ENCODE results near the gene IFNGR1. TPM values are rescaled to one million over a fixed set of nuclear protein-coding genes. Genes with fewer than 3 reads are reported as not detected.
"Not testable (repeated sequence)": the region's sequence is repeated elsewhere in the genome, so short reads cannot be mapped to it uniquely, and the experiment has no call there.

The IFNGR1 gene
- total RNA-seq, 1 donor from 2014 or later = 34.0 TPM

DNA sequence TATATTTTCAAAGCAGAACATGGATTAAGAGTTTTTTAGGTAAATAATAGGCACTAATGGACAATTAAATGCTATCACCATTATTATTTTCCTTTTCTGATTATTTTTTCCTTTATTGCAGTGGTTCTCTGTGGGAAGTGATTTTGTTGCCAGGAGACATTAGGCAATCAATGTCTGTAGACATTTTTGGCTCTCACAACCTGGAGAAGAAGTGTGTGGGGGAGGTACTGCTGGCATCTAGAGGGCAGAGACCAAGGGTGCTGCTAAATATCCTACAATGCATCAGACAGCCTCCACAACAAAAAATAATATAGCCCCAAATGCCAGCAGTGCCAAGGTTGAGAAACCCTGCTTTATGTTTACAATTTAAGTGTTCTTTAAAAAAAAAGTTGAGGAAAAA lies 8.3 kb downstream of the IFNGR1 start:
- Histone ChIP-seq H3K4me2 (no peak overlapping the region), H3K79me2 (ENCODE audit: low read depth) (peaks cover 81% of the 10 kb centered on the region), H3K9ac (no peak overlapping the region), H3K4me1 (no peaks in the 10 kb centered on the region), H3K4me3 (no peak overlapping the region), H3K27ac (no peak overlapping the region), H3K36me3 (peaks cover 7% of the 10 kb centered on the region), H4K20me1 (ENCODE audit: low read depth) (no peaks in the 10 kb centered on the region), H3K27me3 (no peaks in the 10 kb centered on the region), H2AFZ (replicated peaks) (no peak overlapping the region), H3K9me3 (ENCODE audit: low read depth) (no peaks in the 10 kb centered on the region), H3F3A (ENCODE audit: low read depth) (no peaks in the 10 kb centered on the region)
- no peak for TF ChIP-seq EZH2phosphoT487 (IDR thresholded peaks at IDR 0.05)
- TF ChIP-seq, protein P1, sequence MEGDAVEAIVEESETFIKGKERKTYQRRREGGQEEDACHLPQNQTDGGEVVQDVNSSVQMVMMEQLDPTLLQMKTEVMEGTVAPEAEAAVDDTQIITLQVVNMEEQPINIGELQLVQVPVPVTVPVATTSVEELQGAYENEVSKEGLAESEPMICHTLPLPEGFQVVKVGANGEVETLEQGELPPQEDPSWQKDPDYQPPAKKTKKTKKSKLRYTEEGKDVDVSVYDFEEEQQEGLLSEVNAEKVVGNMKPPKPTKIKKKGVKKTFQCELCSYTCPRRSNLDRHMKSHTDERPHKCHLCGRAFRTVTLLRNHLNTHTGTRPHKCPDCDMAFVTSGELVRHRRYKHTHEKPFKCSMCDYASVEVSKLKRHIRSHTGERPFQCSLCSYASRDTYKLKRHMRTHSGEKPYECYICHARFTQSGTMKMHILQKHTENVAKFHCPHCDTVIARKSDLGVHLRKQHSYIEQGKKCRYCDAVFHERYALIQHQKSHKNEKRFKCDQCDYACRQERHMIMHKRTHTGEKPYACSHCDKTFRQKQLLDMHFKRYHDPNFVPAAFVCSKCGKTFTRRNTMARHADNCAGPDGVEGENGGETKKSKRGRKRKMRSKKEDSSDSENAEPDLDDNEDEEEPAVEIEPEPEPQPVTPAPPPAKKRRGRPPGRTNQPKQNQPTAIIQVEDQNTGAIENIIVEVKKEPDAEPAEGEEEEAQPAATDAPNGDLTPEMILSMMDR (IDR thresholded peaks at IDR 0.05) = no peak
- TF ChIP-seq EZH2 (IDR thresholded peaks at IDR 0.05) = no peak
- Mint-ChIP-seq H3K4me1 (no peaks in the 10 kb centered on the region), H3K9me3 (peaks cover 49% of the 10 kb centered on the region), H3K4me3 (no peak overlapping the region), H3K27ac (no peak overlapping the region), H3K36me3 (peaks cover 57% of the 10 kb centered on the region), H3K27me3 (ENCODE audit: insufficient read depth, low read depth) (peaks cover 3% of the 10 kb centered on the region)
- DNase-seq (ENCODE audit: low spot score) = no peak

DNA sequence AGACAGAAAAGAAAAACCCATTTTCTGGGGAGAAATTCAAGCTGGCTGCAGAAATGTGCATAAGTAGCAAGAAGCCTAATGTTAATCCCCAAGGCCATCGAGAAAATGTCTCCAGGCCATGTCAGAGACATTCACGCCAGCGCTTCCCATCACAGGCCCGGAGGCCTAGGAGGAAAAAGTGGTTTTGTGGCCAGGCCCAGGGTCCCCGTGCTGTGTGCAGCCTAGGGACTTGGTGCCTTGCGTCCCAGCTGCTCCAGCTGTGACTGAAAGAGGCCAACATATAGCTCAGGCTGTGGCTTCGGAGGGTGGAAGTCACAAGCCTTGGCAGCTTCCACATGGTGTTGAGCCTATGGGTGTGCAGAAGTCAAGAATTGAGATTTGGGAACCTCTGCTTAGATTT lies 10.9 kb downstream of the IFNGR1 start:
- H3K4me3 Mint-ChIP-seq = no peak overlapping the region
- Histone ChIP-seq H3F3A (ENCODE audit: low read depth) (no peaks in the 10 kb centered on the region), H3K9ac (no peak overlapping the region), H3K79me2 (ENCODE audit: low read depth) (peaks cover 54% of the 10 kb centered on the region), H3K27ac (no peak overlapping the region), H3K27me3 (no peaks in the 10 kb centered on the region), H3K36me3 (peaks cover 18% of the 10 kb centered on the region), H4K20me1 (ENCODE audit: low read depth) (no peaks in the 10 kb centered on the region), H3K4me1 (no peaks in the 10 kb centered on the region), H3K9me3 (ENCODE audit: low read depth) (no peaks in the 10 kb centered on the region), H2AFZ (replicated peaks) (no peak overlapping the region), H3K4me2 (no peak overlapping the region), H3K4me3 (no peak overlapping the region)
- H3K36me3 Mint-ChIP-seq = peaks cover 61% of the 10 kb centered on the region
- H3K9me3 Mint-ChIP-seq = peaks cover 44% of the 10 kb centered on the region
- no peaks in the 10 kb centered on the region for H3K4me1 Mint-ChIP-seq
- no peak for TF ChIP-seq EZH2 (IDR thresholded peaks at IDR 0.05)
- TF ChIP-seq EZH2phosphoT487 (IDR thresholded peaks at IDR 0.05) = no peak
- TF ChIP-seq, protein P1 (IDR thresholded peaks at IDR 0.05) = no peak
- H3K27ac Mint-ChIP-seq = no peak overlapping the region
- peaks cover 3% of the 10 kb centered on the region for H3K27me3 Mint-ChIP-seq (ENCODE audit: insufficient read depth, low read depth)
- no peak for DNase-seq (ENCODE audit: low spot score)

DNA sequence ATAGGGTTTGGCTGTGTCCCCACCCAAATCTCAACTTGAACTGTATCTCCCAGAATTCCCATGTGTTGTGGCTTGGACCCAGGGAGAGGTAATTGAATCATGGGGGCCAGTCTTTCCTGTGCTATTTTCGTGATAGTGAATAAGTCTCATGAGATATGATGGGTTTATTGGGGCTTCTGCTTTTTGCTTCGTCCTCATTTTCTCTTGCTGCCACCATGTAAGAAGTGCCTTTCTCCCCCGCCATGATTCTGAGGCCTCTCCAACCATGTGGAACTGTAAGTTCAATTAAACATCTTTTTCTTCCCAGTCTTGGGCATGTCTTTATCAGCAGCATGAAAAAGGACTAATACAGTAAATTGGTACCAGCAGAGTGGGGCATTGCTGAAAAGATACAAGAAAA lies 11.7 kb downstream of the IFNGR1 start:
- H4K20me1 ChIP-seq (ENCODE audit: low read depth); H3K27me3 ChIP-seq; H2AFZ ChIP-seq (replicated peaks); H3K9ac ChIP-seq; H3K4me1 ChIP-seq; H3K4me2 ChIP-seq; H3K27me3 Mint-ChIP-seq (ENCODE audit: insufficient read depth, low read depth); H3F3A ChIP-seq (ENCODE audit: low read depth); H3K4me3 Mint-ChIP-seq; DNase-seq (ENCODE audit: low spot score); H3K4me3 ChIP-seq; H3K9me3 ChIP-seq (ENCODE audit: low read depth); H3K4me1 Mint-ChIP-seq; H3K27ac ChIP-seq: not testable (repeated sequence)
- Histone ChIP-seq H3K79me2 (ENCODE audit: low read depth) (peaks cover 46% of the 10 kb centered on the region), H3K36me3 (peaks cover 23% of the 10 kb centered on the region)
- Mint-ChIP-seq H3K36me3 (peaks cover 63% of the 10 kb centered on the region), H3K9me3 (peaks cover 40% of the 10 kb centered on the region), H3K27ac (peak overlapping the region; percentile 7)

DNA sequence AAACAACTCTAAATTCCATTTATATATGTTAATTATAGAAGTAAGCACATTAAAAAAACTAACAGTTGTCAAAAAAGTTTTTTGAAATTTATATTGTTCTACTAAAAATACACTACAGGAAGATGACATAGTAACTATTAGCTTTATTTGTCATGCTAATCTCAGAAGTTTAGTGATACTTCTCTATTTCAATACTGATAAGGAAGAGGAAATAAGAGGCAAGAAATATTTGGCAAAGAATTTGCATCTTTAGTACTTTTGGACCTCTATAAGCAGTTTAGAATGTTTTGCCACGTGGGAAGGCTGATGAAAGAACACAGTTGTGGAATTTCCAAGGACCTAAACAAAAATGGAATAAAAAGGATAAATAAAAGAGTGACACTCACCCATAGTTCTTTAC lies 12.6 kb downstream of the IFNGR1 start:
- Mint-ChIP-seq H3K27me3 (ENCODE audit: insufficient read depth, low read depth) (peaks cover 2% of the 10 kb centered on the region), H3K4me1 (no peaks in the 10 kb centered on the region), H3K27ac (no peak overlapping the region), H3K36me3 (peaks cover 59% of the 10 kb centered on the region), H3K9me3 (peaks cover 34% of the 10 kb centered on the region), H3K4me3 (no peak overlapping the region)
- peaks cover 37% of the 10 kb centered on the region for H3K79me2 ChIP-seq (ENCODE audit: low read depth)
- H3K4me2 ChIP-seq = no peak overlapping the region
- H3K4me1 ChIP-seq = no peaks in the 10 kb centered on the region
- no peaks in the 10 kb centered on the region for H3K27me3 ChIP-seq
- H3K4me3 ChIP-seq = no peak overlapping the region
- no peaks in the 10 kb centered on the region for H3K9me3 ChIP-seq (ENCODE audit: low read depth)
- no peak for DNase-seq (ENCODE audit: low spot score)
- peaks cover 23% of the 10 kb centered on the region for H3K36me3 ChIP-seq
- H2AFZ ChIP-seq (replicated peaks) = no peak overlapping the region
- H3K27ac ChIP-seq = no peak overlapping the region
- TF ChIP-seq EZH2 (IDR thresholded peaks at IDR 0.05) (no peak), EZH2phosphoT487 (IDR thresholded peaks at IDR 0.05) (no peak)
- TF ChIP-seq, protein P1 (IDR thresholded peaks at IDR 0.05) = no peak
- H3K9ac ChIP-seq = no peak overlapping the region
- no peaks in the 10 kb centered on the region for H4K20me1 ChIP-seq (ENCODE audit: low read depth)
- H3F3A ChIP-seq (ENCODE audit: low read depth) = no peaks in the 10 kb centered on the region

Measured in neural progenitor cell (in vitro differentiated cells).